Osteoblast (primary cell): ENCODE data around the gene INTS4. TPM values are rescaled to one million over a fixed set of nuclear protein-coding genes. Genes with fewer than 3 reads are reported as not detected.

Experiments used
- DNase-seq: peaks from one replicate; pipeline ENCODE4 v3.0.0; 2011; ENCODE audit warnings: low spot score, mixed read lengths; ENCODE audit not compliant: insufficient read length; ENCODE audit errors: missing footprints
- H2AFZ ChIP-seq: 2 replicates; pipeline ENCODE4 v1.6.0; 2011; ENCODE audit warnings: mild to moderate bottlenecking, low read length
- H3K27ac ChIP-seq: 2 replicates; pipeline ENCODE4 v1.5.1; 2011; ENCODE audit warnings: mild to moderate bottlenecking, low read depth, low read length, moderate library complexity
- H3K27me3 ChIP-seq: 2 replicates; pipeline ENCODE4 v1.6.0; 2012; ENCODE audit warnings: mild to moderate bottlenecking, control low read depth, inconsistent platforms, low read length, moderate library complexity; ENCODE audit not compliant: insufficient read depth
- H3K36me3 ChIP-seq: 2 replicates; pipeline ENCODE4 v1.5.1; 2011; ENCODE audit warnings: mild to moderate bottlenecking, low read length, control low read depth, moderate library complexity; ENCODE audit not compliant: insufficient read depth
- H3K4me1 ChIP-seq: 2 replicates; pipeline ENCODE4 v1.5.1; 2011; ENCODE audit warnings: mild to moderate bottlenecking, low read length, control low read depth, moderate library complexity; ENCODE audit not compliant: insufficient read depth
- H3K4me2 ChIP-seq: 2 replicates; pipeline ENCODE4 v1.6.0; 2011; ENCODE audit warnings: mild to moderate bottlenecking, low read length; ENCODE audit not compliant: insufficient read depth
- H3K4me3 ChIP-seq: fragments of 200-600 bp; sonication (generic); 3 replicates; pipeline ENCODE4 v1.5.1; 2012; ENCODE audit warnings: mild to moderate bottlenecking, low read length, inconsistent platforms; ENCODE audit not compliant: insufficient read depth
- H3K79me2 ChIP-seq: 2 replicates; pipeline ENCODE4 v1.6.0; 2012; ENCODE audit warnings: mild to moderate bottlenecking, low read length, control low read depth, inconsistent platforms; ENCODE audit not compliant: insufficient read depth
- H3K9me3 ChIP-seq: 2 replicates; pipeline ENCODE4 v1.5.1; 2011; ENCODE audit warnings: low read depth, low read length, control low read depth
- H4K20me1 ChIP-seq: 2 replicates; pipeline ENCODE4 v1.6.0; 2012; ENCODE audit warnings: mild to moderate bottlenecking, low read length, control low read depth; ENCODE audit not compliant: insufficient read depth
- total RNA-seq: library from RNA; depleted of rRNA; stranded (reverse); fragments of >200 nt; gene quantifications from 2 replicates; pipeline ENCODE4 v1.2.3, GENCODE V29; 2012
- TF ChIP-seq, protein P1 (sequence below): IDR thresholded peaks from 2 replicates; pipeline ENCODE4 v1.5.1; 2011; ENCODE audit warnings: mild to moderate bottlenecking, low read depth, low read length, moderate library complexity; ENCODE audit errors: extremely low read depth

The INTS4 gene
- total RNA-seq, 1 donor, result 35.8 TPM

DNA sequence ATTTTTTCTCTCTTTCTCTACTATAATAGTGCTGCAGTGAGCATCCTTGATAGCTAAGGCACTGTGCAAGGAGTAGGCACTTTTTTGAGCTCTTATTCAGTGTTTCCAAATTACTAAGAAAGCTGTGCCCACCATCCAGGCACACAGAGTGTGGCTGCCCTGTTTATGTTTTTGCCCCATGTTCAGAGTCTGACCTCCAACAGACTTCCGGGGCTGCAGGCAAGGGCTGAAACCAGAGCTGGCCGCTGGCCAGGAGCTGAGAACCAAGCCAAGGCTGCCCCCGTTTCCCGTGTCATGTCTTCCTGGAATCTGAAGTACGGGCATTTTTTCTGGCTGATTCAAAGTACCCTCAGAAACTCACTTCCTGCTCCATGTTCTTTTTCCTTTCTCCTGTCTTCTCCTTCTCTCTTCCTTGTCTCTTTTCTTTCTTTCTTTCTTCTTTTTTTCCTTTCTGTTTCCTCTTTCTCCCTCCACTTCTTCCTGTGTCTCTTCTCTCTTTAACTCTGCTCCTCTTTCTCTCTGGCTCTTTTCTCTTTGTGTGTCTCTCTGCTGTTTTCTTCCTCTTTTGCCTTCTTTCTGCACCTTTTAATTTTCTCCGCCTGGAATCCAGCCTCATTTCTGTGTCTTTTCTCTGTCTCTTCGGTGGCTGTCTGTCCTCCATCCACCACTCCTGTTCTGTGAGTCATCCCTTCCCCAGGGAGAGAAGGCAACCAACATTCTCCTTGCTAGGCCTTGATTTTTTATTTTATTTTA lies 45.6 kb upstream of the INTS4 start:
- TF ChIP-seq, protein P1, sequence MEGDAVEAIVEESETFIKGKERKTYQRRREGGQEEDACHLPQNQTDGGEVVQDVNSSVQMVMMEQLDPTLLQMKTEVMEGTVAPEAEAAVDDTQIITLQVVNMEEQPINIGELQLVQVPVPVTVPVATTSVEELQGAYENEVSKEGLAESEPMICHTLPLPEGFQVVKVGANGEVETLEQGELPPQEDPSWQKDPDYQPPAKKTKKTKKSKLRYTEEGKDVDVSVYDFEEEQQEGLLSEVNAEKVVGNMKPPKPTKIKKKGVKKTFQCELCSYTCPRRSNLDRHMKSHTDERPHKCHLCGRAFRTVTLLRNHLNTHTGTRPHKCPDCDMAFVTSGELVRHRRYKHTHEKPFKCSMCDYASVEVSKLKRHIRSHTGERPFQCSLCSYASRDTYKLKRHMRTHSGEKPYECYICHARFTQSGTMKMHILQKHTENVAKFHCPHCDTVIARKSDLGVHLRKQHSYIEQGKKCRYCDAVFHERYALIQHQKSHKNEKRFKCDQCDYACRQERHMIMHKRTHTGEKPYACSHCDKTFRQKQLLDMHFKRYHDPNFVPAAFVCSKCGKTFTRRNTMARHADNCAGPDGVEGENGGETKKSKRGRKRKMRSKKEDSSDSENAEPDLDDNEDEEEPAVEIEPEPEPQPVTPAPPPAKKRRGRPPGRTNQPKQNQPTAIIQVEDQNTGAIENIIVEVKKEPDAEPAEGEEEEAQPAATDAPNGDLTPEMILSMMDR, result no peak

DNA sequence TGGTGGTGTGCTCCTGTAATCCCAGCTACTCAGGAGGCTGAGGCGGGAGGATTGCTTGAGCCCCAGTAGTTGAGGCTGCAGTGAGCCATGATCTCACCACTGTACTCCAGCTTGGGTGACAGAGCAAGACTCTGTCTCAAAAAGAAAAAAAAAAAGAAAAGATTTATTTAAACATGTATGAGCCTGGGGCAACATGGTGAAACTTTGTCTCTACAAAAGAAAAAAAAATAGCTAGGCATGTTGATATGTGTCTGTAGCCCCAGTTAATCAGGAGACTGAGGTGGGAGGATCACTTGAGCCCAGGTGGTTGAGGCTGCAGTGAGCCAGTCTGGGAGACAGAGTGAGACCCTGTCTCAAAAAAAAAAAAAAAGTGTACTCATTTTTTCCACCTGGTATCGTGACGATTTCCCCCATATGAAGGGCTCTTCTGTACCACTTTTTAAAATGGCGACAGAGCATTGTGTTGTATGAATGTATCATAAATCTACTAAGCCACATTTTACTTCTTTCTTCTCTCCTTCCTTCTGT lies 45.0 kb upstream of the INTS4 start:
- Histone ChIP-seq H3K36me3 (no peaks in the 10 kb centered on the region), H3K27ac (peak overlapping the region; percentile 94), H3K4me2 (peak overlapping the region; percentile 82), H3K4me3 (no peak overlapping the region), H3K4me1 (peaks cover 18% of the 10 kb centered on the region), H3K9me3 (no peaks in the 10 kb centered on the region), H2AFZ (peak overlapping the region; percentile 90), H3K27me3 (no peaks in the 10 kb centered on the region), H3K79me2 (no peaks in the 10 kb centered on the region), H4K20me1 (no peaks in the 10 kb centered on the region)
- TF ChIP-seq, protein P1, result no peak
- DNase-seq, result no peak

More for the DNA sequence above, 45.6 kb upstream of the INTS4 start:
- H3K27ac ChIP-seq, result peak overlapping the region; percentile 94
- H3K4me2 ChIP-seq, result peak overlapping the region; percentile 82
- no peaks in the 10 kb centered on the region for H3K79me2 ChIP-seq
- peak overlapping the region; percentile 90 for H2AFZ ChIP-seq
- no peaks in the 10 kb centered on the region for H4K20me1 ChIP-seq
- peak; percentile 93 for DNase-seq
- H3K36me3 ChIP-seq, result no peaks in the 10 kb centered on the region
- peak overlapping the region; percentile 58 for H3K4me3 ChIP-seq
- H3K9me3 ChIP-seq, result no peaks in the 10 kb centered on the region
- no peaks in the 10 kb centered on the region for H3K27me3 ChIP-seq
- peaks cover 18% of the 10 kb centered on the region for H3K4me1 ChIP-seq

DNA sequence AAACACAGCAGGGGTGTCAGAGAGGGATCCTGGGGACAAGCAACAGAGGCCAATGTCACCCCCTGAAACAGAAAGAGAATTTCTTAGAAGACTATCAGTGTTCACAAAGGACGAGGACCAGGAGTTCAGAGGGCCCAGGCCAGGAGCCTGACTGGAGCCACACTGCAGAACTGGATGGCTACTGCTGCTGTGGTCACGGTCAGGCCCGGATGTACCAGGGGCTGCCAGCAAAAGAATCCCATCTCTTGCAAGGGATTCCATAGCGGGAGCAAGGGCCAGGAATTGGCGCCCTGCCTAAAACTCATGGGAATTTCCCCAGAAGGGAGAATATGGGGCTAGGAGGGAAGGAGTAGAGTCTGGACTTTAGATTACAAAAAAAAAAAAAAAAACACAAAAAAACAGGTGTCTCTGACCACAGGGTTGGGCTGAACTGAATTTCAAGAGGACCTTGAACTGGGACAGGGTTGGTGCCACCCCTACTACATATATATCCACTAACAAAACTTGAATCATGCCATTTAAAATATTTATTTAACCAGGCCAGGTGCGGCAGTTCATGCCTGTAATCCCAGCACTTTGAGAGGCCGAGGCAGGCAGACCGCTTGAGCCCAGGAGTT lies 44.3 kb upstream of the INTS4 start:
- Histone ChIP-seq H3K27me3 (no peaks in the 10 kb centered on the region), H3K36me3 (no peaks in the 10 kb centered on the region), H3K4me2 (no peak overlapping the region), H3K27ac (no peak overlapping the region), H3K9me3 (no peaks in the 10 kb centered on the region), H2AFZ (no peak overlapping the region), H3K79me2 (no peaks in the 10 kb centered on the region), H3K4me1 (peaks cover 18% of the 10 kb centered on the region), H3K4me3 (no peak overlapping the region), H4K20me1 (no peaks in the 10 kb centered on the region)
- TF ChIP-seq, protein P1, result no peak
- DNase-seq, result no peak
